Hepatocyte (in vitro differentiated cells): ENCODE data around the gene DPY19L1.

Experiments used
- CTCF ChIP-seq: fragments of 200-600 bp; sonication (generic); IDR thresholded peaks from 2 replicates; pipeline ENCODE4 v1.5.1; 2016; ENCODE audit warnings: antibody characterized with exemption, mild to moderate bottlenecking; ENCODE audit not compliant: poor library complexity
- EZH2phosphoT487 ChIP-seq: fragments of 200-600 bp; sonication (generic); IDR thresholded peaks from one replicate; pipeline ENCODE4 v1.6.1; 2018; ENCODE audit warnings: antibody characterized with exemption, mild to moderate bottlenecking, low read depth, moderate library complexity; ENCODE audit not compliant: unreplicated experiment, severe bottlenecking

DNA sequence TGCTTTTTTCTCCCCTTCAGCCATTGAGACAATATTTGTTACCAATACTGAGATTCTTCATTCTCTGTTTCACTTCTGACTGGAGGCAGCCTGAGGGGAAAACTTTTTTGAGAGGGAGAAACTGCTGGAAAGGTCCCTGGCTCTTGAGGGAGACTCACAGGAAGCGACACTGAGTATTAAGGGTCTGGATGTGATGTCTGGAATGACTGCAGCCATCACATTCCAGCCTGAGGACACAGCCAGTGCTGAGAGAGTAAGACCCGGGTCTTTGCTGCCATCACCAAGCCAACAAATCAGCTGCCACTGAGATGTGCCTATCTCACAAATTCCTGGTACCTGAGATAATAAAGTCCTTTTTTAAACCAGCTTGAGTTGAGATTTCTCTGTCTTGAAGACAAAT is 157.4 kb downstream of the DPY19L1 start:
- TF ChIP-seq CTCF (no peak), EZH2phosphoT487 (no peak)
